Left lobe of liver (tissue), 2 donors: Measurements from ENCODE around the gene SLC33A1. TPM values are rescaled to one million over a fixed set of nuclear protein-coding genes. Genes with fewer than 3 reads are reported as not detected.
"Not testable (repeated sequence)": the region's sequence is repeated elsewhere in the genome, so short reads cannot be mapped to it uniquely, and the experiment has no call there.

Source experiments
- ATAC-seq: fragments of 200-7000 bp; cut with Tn5 transposase; one replicate; pipeline ENCODE4 v1.9.1; 2020; ENCODE audit warnings: mild to moderate bottlenecking, moderate library complexity
- DNase-seq: peaks from one replicate; pipeline ENCODE4 v3.0.0-alpha.2; 2020; ENCODE audit warnings: low spot score
- total RNA-seq: library from RNA; stranded (reverse); gene quantifications from one replicate; pipeline ENCODE4 v1.2.1, GENCODE V29; 2021
- donor health status: DM: no; HTN: no; CAD: no; lungs with moderate emphysema.
- donor health status: DM: no; HTN: yes; CAD: no.

The SLC33A1 gene
- total RNA-seq, 1 donor from 2014 or later = 39.7 TPM

GRCh38 chr3:155862290-155862982 lies 8.2 kb upstream of the SLC33A1 start:
- ATAC-seq, DNase-seq: not testable (repeated sequence)

DNA sequence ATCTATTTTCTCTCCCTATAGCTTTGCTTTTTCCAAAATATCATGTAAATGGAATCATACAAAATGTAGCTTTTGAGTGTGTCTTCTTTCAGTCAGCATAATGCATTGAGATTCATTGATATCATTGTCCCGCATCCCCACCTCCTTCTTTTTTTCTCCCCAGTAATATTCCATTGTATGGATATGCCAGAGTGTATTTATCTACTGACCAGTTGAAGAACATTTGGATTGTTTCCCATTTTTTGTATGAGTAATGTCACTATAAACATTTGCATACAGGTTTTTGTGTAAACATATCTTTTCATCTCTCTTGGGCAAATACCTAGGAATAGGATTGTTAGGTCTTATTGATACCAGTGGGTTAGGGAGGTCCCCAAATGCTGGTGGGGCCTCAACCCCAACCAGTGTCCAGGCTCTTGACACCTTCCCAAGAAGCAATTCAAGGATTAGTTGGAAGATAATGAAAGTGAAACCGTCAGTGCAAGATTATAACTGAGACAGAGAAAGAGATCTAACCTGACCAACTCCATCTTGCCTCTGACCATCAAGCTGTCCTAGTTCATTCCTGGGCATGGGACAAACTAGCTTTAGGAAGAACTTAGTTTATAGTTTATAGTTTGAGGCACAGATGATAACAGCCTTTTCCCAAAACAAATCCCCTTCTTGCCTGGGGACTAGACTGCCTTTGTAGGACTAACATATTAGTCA lies 7.4 kb upstream of the SLC33A1 start:
- ATAC-seq (no peak), DNase-seq (no peak)

- DNase-seq, ATAC-seq: not testable (repeated sequence)
Measured at GRCh38 chr3:155860424-155860823, 6.2 kb upstream of the SLC33A1 start.

DNA sequence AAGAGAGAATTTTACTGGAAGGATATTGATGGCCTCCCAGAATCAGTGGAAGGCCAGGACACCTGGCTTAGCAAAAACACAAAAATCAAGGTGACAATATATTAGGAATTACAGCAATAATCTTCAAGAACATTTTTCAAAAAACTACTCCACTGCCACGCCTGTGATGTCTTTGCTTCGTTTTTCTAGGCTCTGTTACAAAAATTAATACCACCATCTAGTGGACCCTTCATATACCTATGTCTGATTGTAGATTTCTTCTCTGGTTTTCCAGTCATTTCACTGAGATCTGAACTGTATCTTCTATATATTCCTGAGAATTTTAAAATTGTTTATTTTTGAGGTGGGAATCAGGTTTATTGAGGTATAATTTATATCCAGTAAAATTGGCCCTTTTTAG lies 5.6 kb upstream of the SLC33A1 start:
- DNase-seq (no peak), ATAC-seq (peak; percentile 81)

DNA sequence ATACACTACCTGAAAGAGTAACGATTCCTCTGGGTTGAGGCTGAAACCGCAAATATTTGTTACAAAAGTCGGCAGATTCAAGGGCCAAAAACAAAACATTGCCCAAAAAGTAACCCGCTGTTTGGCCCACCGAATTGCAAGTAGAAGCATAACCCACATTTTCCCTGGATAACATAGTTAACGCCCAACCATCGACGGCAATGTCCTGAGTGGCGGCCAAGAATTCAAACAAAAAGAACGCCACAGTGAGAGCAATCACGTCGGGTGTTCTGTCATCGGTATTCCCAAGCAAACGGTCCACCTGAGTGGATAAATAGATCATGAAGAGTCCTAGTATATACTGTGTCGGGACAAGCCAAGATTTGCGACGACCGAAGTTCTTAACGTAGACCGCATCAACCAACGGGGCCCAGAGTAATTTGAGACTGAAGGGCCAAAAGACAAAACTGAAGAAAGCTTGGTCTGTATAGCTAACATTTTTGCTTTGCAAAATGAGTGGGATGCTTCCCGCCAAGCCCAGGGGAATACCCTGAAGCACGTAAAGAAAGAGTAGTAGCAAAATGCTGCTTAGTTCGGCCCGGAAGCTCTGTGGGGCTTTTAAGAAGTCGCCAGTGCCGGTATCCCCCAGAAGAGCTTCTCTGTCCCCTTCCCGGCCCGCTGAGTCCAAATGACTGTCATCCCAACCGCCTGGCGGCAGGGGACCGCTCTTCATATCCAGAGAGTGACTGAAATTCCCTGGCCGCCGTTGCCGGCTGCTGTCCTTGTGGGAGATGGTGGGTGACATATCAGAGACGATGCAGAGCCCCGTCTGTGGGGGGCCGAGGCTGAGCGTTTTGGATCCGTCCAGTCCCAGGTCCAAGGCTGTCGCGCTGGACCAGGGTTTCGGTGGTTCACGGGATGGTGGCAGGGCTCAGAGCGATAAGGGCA lies 750 bp downstream of the SLC33A1 start:
- DNase-seq (no peak), ATAC-seq (peak; percentile 1)

- no peak for ATAC-seq
- DNase-seq = no peak
Measured at GRCh38 chr3:155852341-155852740, 1.9 kb downstream of the SLC33A1 start.

- not testable (repeated sequence) for DNase-seq
- peak; percentile 15 for ATAC-seq
Measured at GRCh38 chr3:155849404-155849803, 4.8 kb downstream of the SLC33A1 start.

DNA sequence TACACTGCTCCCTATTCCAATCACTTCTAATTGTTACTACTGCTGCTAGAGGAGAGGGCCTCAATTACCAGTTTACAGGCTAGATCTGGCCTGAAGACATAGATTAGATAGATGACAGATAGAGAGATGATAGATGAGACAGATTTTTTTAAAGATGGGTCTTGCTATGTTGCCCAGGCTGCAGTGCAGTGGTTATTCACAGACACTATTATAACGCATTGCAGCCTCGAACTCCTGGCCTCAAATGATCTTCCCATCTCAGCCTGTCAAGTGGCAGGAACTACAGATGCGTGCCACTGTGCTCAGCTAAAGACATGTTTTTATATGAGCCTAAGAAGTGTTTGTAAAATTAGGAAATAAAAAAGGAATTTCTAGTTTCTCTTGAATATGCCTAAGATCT lies 6.2 kb downstream of the SLC33A1 start:
- ATAC-seq (no peak), DNase-seq (no peak)

DNA sequence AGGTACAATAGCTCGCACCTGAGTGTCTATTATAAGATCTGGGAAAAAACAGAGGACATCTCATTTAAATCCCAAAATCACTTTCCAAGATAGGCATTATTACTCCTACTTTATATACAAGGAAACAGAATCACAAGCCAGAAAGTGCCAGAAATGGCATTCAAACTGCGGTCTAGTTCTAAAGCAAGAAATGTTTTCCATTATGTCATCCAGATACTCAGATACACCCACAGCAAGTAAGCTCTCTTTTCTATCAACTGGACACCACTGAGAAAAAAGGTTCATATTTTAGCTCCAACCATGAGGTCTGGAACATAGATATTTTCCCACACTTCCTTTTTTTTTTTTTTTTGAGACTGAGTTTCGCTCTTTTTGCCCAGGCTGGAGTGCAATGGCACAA lies 8.1 kb downstream of the SLC33A1 start:
- peak; percentile 30 for ATAC-seq
- DNase-seq = no peak

DNA sequence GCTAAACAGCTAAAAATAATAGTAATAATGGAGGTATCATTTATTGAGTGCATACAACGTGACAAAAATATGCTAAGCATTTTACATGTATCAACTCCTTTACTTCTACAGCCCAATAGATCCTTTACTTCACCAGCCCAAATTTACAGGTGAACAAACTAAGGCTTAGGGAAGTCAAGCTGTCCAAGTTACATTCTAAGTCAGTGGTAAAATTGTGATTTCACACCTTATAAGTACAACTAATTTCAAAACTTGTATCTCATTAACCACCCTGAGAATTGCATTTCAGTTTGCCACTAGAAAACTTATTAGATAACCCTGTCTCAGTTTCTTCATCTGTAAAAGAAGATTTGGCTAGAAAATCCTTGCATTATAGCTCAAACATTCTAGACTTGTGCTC lies 10.7 kb downstream of the SLC33A1 start:
- no peak for ATAC-seq
- DNase-seq = no peak

DNA sequence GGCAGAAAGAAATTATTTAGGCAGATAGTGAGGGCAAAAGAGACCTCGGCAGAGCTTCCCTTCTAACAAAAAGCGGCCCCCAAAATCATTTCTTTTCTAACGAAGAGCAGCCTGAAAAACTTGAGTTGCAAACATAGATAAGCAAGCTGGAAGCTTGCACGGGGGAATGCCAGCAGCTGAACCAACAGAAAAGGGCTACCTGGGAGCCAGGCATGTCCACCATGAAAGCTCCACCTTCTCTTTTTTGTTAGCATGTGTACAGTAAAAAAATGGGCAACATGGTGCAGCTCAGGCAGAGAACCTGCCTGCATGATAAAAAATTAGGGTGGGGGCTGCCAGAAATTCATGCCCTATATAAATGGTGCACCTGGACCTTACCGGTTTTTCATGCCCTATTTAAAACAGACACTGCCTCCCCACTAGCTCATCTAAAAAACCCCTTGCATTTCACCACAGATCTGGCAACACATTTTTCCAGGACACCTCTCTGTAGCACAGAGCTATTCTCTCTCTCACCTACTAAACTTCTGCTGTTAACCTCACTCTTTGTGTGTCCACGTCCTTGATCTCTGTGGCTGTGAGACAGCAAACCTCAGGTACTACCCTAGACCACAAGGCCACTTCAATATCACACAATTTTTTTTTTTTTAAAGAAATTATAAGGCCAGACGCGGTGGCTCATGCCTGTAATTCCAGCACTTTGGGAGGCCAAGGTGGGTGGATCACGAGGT lies 18.7 kb downstream of the SLC33A1 start:
- no peak for DNase-seq
- ATAC-seq = no peak

GRCh38 chr3:155828490-155829098 lies 25.6 kb downstream of the SLC33A1 start:
- not testable (repeated sequence) for DNase-seq, ATAC-seq

DNA sequence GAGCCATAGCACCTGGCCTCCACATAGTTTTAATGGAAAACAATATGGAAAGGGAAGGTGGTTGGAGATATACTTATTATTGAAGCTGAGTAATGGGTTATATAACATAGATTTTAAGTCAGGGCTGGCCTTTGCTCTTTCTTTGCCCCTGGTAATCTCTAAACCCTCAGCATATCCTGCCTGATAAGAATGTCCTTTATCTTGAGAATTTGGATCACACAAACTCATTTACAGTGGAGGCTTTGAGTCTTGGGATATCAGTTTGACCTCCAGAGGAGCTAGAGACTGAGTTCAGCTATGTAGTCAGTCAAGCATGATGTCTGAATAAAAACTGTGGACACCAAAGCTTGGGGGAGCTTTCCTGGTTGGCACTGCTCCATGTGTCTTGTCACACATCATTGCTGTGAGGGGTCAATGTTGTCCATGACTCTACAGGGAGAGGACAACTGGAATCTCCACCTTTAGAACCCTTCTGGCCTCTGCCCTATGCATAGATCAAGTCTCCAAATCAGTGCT lies 39.1 kb downstream of the SLC33A1 start:
- no peak for ATAC-seq
- no peak for DNase-seq

GRCh38 chr3:155813224-155813623 lies 41.0 kb downstream of the SLC33A1 start:
- ATAC-seq, DNase-seq: not testable (repeated sequence)

GRCh38 chr3:155809181-155809580 lies 45.0 kb downstream of the SLC33A1 start:
- no peak for DNase-seq
- ATAC-seq = no peak

DNA sequence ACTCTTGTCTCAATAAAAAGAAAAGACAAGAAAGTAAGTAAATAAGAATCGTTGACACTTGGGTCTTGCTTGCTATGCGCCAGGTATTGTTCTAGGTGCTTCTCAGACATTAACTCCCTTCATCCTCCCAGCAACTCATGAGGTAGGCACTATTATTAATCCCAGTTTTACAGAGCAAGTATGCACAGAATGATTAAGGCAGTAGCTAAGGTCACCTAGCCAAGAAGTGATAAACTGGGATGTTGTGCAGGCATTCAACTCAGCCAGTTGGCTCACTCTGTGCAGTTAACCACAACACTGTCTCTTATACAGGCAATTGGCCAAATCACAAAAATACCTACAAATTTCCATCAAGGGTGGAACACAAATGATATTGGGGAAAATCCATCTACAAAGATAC lies 46.4 kb downstream of the SLC33A1 start:
- ATAC-seq = no peak
- DNase-seq = no peak

- DNase-seq (peak; percentile 78), ATAC-seq (peak; percentile 97)
Measured at GRCh38 chr3:155805802-155806618, 48.2 kb downstream of the SLC33A1 start, which contains the start of gene C3orf33. Gene C3orf33 (minus strand): TSS chr3:155806278. CDS start chr3:155806252, 26 bp downstream.

GRCh38 chr3:155805204-155805801 lies 48.9 kb downstream of the SLC33A1 start:
- DNase-seq = peak; percentile 51
- peak; percentile 72 for ATAC-seq

DNA sequence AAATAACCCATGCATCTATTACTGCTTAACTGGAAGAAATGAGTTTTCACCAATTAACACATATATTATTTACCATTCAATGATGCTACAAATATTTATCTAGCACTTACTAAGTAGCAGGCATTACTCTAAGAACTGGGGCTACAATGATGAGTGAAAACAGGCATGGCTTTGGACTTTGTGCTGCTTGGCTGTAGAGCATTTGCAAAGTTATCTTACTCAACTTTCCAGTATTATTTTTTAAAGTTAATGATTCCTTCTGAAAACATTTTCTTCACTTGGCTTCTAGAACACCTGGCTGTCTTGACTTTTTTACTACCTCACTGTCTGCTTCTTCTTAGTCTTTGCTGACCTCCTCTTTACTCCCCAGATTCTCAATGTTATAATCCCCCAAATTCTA lies 49.9 kb downstream of the SLC33A1 start:
- DNase-seq = no peak
- peak; percentile 16 for ATAC-seq
